Endothelial cell of umbilical vein (primary cell): ENCODE measurements around the gene KIAA1217.

ENCODE experiments used
- CTCF ChIP-seq, 2 donors: IDR thresholded peaks; 1 replicate in 1 of 2; 2 replicates in 1 of 2; pipeline ENCODE4 v1.5.1; 2011; ENCODE audit warnings: low read length in 2 of 2, mild to moderate bottlenecking in 2 of 2, moderate library complexity in 2 of 2, control low read depth in 1 of 2, inconsistent platforms in 1 of 2, low read depth in 1 of 2; ENCODE audit not compliant: insufficient read depth in 1 of 2; ENCODE audit errors: extremely low read depth in 1 of 2
- POLR2A ChIP-seq: IDR thresholded peaks from 2 replicates; pipeline ENCODE4 v1.6.1; 2012; ENCODE audit warnings: low read depth, mild to moderate bottlenecking, control low read depth, low read length

GRCh38 chr10:24331457-24331856 is 122.5 kb downstream of the KIAA1217 start:
- TF ChIP-seq CTCF (IDR thresholded peaks at IDR 0.05; ENCODE audit: extremely low read depth in 1 of 2, insufficient read depth in 1 of 2, low read depth in 1 of 2, low read length in 2 of 2) (no peak), POLR2A (no peak)
